ENCODE results near the gene PKP4.

DNA sequence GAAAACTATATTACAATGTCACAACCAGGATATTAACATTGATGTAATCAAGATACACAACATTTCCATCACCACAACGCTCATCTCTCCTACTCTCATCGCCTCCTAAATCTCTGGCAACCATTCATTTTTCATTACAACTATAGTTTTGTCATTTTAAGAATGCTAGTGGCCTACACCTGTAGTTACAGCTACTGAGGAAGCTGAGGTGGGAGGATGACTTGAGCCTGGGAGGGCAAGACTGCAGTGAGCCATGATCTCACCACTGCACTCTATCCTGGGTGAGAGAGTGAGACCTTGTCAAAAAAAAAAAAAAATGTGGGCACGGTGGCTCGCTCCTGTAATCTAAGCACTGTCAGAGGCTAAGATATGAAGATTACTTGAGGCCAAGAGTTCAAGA lies 10.5 kb downstream of the PKP4 start:
- TF ChIP-seq, protein P1, sequence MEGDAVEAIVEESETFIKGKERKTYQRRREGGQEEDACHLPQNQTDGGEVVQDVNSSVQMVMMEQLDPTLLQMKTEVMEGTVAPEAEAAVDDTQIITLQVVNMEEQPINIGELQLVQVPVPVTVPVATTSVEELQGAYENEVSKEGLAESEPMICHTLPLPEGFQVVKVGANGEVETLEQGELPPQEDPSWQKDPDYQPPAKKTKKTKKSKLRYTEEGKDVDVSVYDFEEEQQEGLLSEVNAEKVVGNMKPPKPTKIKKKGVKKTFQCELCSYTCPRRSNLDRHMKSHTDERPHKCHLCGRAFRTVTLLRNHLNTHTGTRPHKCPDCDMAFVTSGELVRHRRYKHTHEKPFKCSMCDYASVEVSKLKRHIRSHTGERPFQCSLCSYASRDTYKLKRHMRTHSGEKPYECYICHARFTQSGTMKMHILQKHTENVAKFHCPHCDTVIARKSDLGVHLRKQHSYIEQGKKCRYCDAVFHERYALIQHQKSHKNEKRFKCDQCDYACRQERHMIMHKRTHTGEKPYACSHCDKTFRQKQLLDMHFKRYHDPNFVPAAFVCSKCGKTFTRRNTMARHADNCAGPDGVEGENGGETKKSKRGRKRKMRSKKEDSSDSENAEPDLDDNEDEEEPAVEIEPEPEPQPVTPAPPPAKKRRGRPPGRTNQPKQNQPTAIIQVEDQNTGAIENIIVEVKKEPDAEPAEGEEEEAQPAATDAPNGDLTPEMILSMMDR (IDR thresholded peaks at IDR 0.05) = no peak
- no peak for TF ChIP-seq EP300 (IDR thresholded peaks at IDR 0.05)

All from ovary (tissue), 3 donors.